GM23338 (cell line): ENCODE data around the gene UTP11. TPM values are rescaled to one million over a fixed set of nuclear protein-coding genes. Genes with fewer than 3 reads are reported as not detected.

Source experiments
- ATAC-seq: fragments of 200-7000 bp; cut with Tn5 transposase; 3 replicates; pipeline ENCODE4 v1.9.1; 2020
- DNase-seq: peaks from one replicate; pipeline ENCODE4 v3.0.0-alpha.2; 2015; ENCODE audit warnings: low spot score
- H2AFZ ChIP-seq: fragments of 200-600 bp; sonication (generic); 2 replicates; pipeline ENCODE4 v1.8.0; 2016; ENCODE audit warnings: antibody characterized with exemption, mild to moderate bottlenecking, moderate library complexity
- H3F3A ChIP-seq: fragments of 200-600 bp; sonication (generic); replicated peaks from 2 replicates; pipeline ENCODE4 v1.8.0; 2017; ENCODE audit warnings: antibody characterized with exemption, mixed run types, low read depth
- H3K27ac ChIP-seq: fragments of 200-600 bp; sonication (generic); 2 replicates; pipeline ENCODE4 v1.6.1; 2016; ENCODE audit warnings: low read depth
- H3K27me3 ChIP-seq: fragments of 200-600 bp; sonication (generic); 2 replicates; pipeline ENCODE4 v1.8.0; 2016; ENCODE audit warnings: mild to moderate bottlenecking, mixed run types, moderate library complexity; ENCODE audit not compliant: insufficient read depth
- H3K36me3 ChIP-seq: fragments of 200-600 bp; sonication (generic); 2 replicates; pipeline ENCODE4 v1.8.0; 2016; ENCODE audit warnings: mild to moderate bottlenecking; ENCODE audit not compliant: insufficient read depth
- H3K4me1 ChIP-seq: fragments of 200-600 bp; sonication (generic); 2 replicates; pipeline ENCODE4 v1.8.0; 2016; ENCODE audit warnings: mild to moderate bottlenecking, moderate library complexity; ENCODE audit not compliant: insufficient read depth
- H3K4me2 ChIP-seq: fragments of 200-600 bp; sonication (generic); 2 replicates; pipeline ENCODE4 v1.7.1; 2017; ENCODE audit warnings: mixed run types
- H3K4me3 ChIP-seq: fragments of 200-600 bp; sonication (generic); 2 replicates; pipeline ENCODE4 v1.6.1; 2016; ENCODE audit warnings: mixed run types
- H3K79me2 ChIP-seq: fragments of 200-600 bp; sonication (generic); replicated peaks from 2 replicates; pipeline ENCODE4 v1.8.0; 2017; ENCODE audit warnings: mild to moderate bottlenecking; ENCODE audit not compliant: insufficient read depth
- H3K9me2 ChIP-seq: fragments of 200-600 bp; sonication (generic); 2 replicates; pipeline ENCODE4 v1.8.0; 2017; ENCODE audit not compliant: insufficient read depth
- H4K20me1 ChIP-seq: fragments of 200-600 bp; sonication (generic); replicated peaks from 2 replicates; pipeline ENCODE4 v1.8.0; 2017; ENCODE audit warnings: mild to moderate bottlenecking; ENCODE audit not compliant: insufficient read depth
- H3K27ac Mint-ChIP-seq: 2 replicates; pipeline ENCODE4 v1.8.0; 2020; ENCODE audit warnings: inconsistent platforms, mild to moderate bottlenecking, moderate library complexity, mixed read lengths
- H3K27me3 Mint-ChIP-seq: 3 replicates; pipeline ENCODE4 v1.8.0; 2022; ENCODE audit warnings: low read depth, mild to moderate bottlenecking, moderate library complexity, mixed read lengths, inconsistent platforms; ENCODE audit not compliant: insufficient read depth, poor library complexity
- H3K36me3 Mint-ChIP-seq: 3 replicates; pipeline ENCODE4 v1.8.0; 2021; ENCODE audit warnings: low read depth, mild to moderate bottlenecking, inconsistent platforms, moderate library complexity, mixed read lengths
- H3K4me1 Mint-ChIP-seq: 3 replicates; pipeline ENCODE4 v1.8.0; 2020; ENCODE audit warnings: mild to moderate bottlenecking, inconsistent platforms, mixed read lengths
- H3K4me3 Mint-ChIP-seq: 3 replicates; pipeline ENCODE4 v1.8.0; 2021; ENCODE audit warnings: moderate library complexity, mild to moderate bottlenecking, inconsistent platforms, mixed read lengths
- H3K9me3 Mint-ChIP-seq: 3 replicates; pipeline ENCODE4 v1.8.0; 2020; ENCODE audit warnings: moderate library complexity, mild to moderate bottlenecking, inconsistent platforms, mixed read lengths
- CREB1 ChIP-seq: fragments of 250-450 bp; sonication (Bioruptor Pico); IDR thresholded peaks from 2 replicates; pipeline ENCODE4 v1.5.0; 2020; ENCODE audit warnings: low read depth, mild to moderate bottlenecking, moderate library complexity
- EZH2 ChIP-seq: fragments of 200-600 bp; sonication (generic); IDR thresholded peaks from one replicate; pipeline ENCODE4 v1.8.0; 2017; ENCODE audit warnings: antibody characterized with exemption, mild to moderate bottlenecking, low read depth; ENCODE audit not compliant: unreplicated experiment
- EZH2phosphoT487 ChIP-seq: fragments of 200-600 bp; sonication (generic); IDR thresholded peaks from one replicate; pipeline ENCODE4 v1.8.1; 2018; ENCODE audit warnings: antibody characterized with exemption; ENCODE audit not compliant: unreplicated experiment
- JUNB ChIP-seq: IDR thresholded peaks from one replicate; pipeline ENCODE4 v1.6.1; 2016; ENCODE audit warnings: antibody characterized with exemption; ENCODE audit not compliant: unreplicated experiment
- NANOG ChIP-seq: IDR thresholded peaks from 2 replicates; pipeline ENCODE4 v1.6.1; 2016; ENCODE audit warnings: antibody characterized with exemption, borderline replicate concordance
- POLR2AphosphoS5 ChIP-seq: IDR thresholded peaks from 2 replicates; pipeline ENCODE4 v1.6.1; 2016; ENCODE audit warnings: antibody characterized with exemption, low read depth
- STAT1 ChIP-seq: IDR thresholded peaks from one replicate; pipeline ENCODE4 v1.6.1; 2016; ENCODE audit warnings: antibody characterized with exemption; ENCODE audit not compliant: unreplicated experiment
- ZNF114 ChIP-seq: fragments of 250-450 bp; sonication (Bioruptor Pico); IDR thresholded peaks from 2 replicates; pipeline ENCODE4 v1.5.0; 2020; ENCODE audit warnings: mild to moderate bottlenecking, moderate library complexity
- ZNF331 ChIP-seq: fragments of 250-450 bp; sonication (Bioruptor Pico); IDR thresholded peaks from 2 replicates; pipeline ENCODE4 v1.5.0; 2020; ENCODE audit warnings: low read depth, mild to moderate bottlenecking, moderate library complexity
- polyA plus RNA-seq: library from polyadenylated mRNA; unstranded; fragments of >200 nt; fragmentation: Nextera tagmentation; extraction: Ambion mirVana; gene quantifications from 2 replicates; pipeline ENCODE4 v1.2.1, GENCODE V29; 2016
- total RNA-seq: library from RNA; depleted of rRNA; stranded (reverse); fragments of >200 nt; shearing (Covaris generic); gene quantifications from 2 replicates; pipeline ENCODE4 v1.2.3, GENCODE V29; 2014
- TF ChIP-seq, protein P1 (sequence below): IDR thresholded peaks from 2 replicates; pipeline ENCODE4 v1.6.1; 2016; ENCODE audit warnings: antibody characterized with exemption
- TF ChIP-seq, protein P2 (sequence below), 2 experiments: fragments of 200-600 bp in 1 of 2; sonication (generic) in 1 of 2; conservative IDR thresholded peaks; 2 replicates each; pipeline versions ENCODE4 v1.5.1 to v1.6.1; 2016 to 2017; ENCODE audit warnings: antibody characterized with exemption in 2 of 2, low read depth in 2 of 2, mild to moderate bottlenecking in 2 of 2, moderate library complexity in 1 of 2
- TF ChIP-seq, protein P3 (sequence below): IDR thresholded peaks from one replicate; pipeline ENCODE4 v1.6.1; 2018; ENCODE audit warnings: antibody characterized with exemption; ENCODE audit not compliant: unreplicated experiment
- TF ChIP-seq, protein P4 (sequence below): fragments of 250-450 bp; sonication (Bioruptor Pico); IDR thresholded peaks from 2 replicates; pipeline ENCODE4 v1.5.0; 2020; ENCODE audit warnings: mild to moderate bottlenecking, moderate library complexity

The UTP11 gene
- total and polyA plus RNA-seq, 2 experiments from 2014 or later = 67.8 to 105 TPM

DNA sequence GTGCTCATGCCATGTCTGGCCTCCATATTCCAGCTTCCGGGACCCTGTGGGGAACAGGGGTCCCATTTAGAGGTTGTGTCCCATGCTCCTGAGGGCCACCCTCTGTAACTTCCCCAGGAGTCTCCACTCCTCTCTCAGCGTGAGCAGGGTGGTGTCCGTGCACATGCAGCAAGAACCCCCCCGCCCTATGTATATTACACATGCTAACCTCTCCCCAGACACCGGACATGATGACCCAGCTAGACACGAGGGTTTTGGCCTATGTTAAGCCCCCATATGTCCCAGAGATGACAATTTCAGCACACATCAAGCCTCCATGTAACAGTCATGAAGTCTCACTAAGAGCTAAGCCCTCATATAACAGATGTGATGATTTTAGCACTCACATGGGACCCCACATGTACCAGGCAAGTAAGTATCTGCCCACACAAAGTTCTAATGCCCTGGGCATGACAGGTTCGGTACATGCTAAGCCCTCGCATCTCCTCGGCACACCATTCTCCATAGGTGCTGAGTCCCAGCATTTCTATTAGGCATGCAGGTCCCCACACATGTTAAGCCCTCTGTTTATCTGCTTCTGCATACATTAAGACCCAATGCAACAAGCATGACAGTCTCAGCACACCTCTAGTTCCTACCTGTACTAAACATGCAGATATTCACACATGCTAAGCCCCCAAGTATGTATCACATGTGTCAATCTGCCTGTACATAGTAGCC is 14.3 kb upstream of the UTP11 start:
- H2AFZ ChIP-seq = no peak overlapping the region
- no peaks in the 10 kb centered on the region for H4K20me1 ChIP-seq
- Mint-ChIP-seq H3K9me3 (no peaks in the 10 kb centered on the region; the same call in 2 of the 3 replicates), H3K4me3 (no peak overlapping the region), H3K4me1 (peaks cover 56% of the 10 kb centered on the region), H3K27me3 (peaks cover 25% of the 10 kb centered on the region), H3K27ac (peak overlapping the region; percentile 44), H3K36me3 (peaks cover 28% of the 10 kb centered on the region)
- peaks cover 19% of the 10 kb centered on the region for H3K79me2 ChIP-seq
- H3K36me3 ChIP-seq = peaks cover 15% of the 10 kb centered on the region; the same call in 1 of the 2 replicates
- no peak for DNase-seq
- H3K4me1 ChIP-seq = peaks cover 52% of the 10 kb centered on the region
- H3K27ac ChIP-seq = peak overlapping the region; percentile 96; the same call in 1 of the 2 replicates
- no peak overlapping the region for H3K4me2 ChIP-seq
- peaks cover 22% of the 10 kb centered on the region for H3F3A ChIP-seq
- no peak overlapping the region for H3K4me3 ChIP-seq
- H3K9me2 ChIP-seq = no peaks in the 10 kb centered on the region
- TF ChIP-seq CREB1 (CRISPR knock-in tag) (no peak), JUNB (no peak), POLR2AphosphoS5 (no peak), EZH2 (no peak), STAT1 (no peak), ZNF114 (CRISPR knock-in tag) (no peak), EZH2phosphoT487 (no peak), ZNF331 (CRISPR knock-in tag) (no peak), NANOG (no peak)
- TF ChIP-seq, protein P1, sequence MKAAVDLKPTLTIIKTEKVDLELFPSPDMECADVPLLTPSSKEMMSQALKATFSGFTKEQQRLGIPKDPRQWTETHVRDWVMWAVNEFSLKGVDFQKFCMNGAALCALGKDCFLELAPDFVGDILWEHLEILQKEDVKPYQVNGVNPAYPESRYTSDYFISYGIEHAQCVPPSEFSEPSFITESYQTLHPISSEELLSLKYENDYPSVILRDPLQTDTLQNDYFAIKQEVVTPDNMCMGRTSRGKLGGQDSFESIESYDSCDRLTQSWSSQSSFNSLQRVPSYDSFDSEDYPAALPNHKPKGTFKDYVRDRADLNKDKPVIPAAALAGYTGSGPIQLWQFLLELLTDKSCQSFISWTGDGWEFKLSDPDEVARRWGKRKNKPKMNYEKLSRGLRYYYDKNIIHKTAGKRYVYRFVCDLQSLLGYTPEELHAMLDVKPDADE = no peak
- TF ChIP-seq, protein P2, sequence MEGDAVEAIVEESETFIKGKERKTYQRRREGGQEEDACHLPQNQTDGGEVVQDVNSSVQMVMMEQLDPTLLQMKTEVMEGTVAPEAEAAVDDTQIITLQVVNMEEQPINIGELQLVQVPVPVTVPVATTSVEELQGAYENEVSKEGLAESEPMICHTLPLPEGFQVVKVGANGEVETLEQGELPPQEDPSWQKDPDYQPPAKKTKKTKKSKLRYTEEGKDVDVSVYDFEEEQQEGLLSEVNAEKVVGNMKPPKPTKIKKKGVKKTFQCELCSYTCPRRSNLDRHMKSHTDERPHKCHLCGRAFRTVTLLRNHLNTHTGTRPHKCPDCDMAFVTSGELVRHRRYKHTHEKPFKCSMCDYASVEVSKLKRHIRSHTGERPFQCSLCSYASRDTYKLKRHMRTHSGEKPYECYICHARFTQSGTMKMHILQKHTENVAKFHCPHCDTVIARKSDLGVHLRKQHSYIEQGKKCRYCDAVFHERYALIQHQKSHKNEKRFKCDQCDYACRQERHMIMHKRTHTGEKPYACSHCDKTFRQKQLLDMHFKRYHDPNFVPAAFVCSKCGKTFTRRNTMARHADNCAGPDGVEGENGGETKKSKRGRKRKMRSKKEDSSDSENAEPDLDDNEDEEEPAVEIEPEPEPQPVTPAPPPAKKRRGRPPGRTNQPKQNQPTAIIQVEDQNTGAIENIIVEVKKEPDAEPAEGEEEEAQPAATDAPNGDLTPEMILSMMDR (conservative IDR thresholded peaks at IDR 0.05; ENCODE audit: low read depth in 2 of 2) = no peak
- TF ChIP-seq, protein P3, sequence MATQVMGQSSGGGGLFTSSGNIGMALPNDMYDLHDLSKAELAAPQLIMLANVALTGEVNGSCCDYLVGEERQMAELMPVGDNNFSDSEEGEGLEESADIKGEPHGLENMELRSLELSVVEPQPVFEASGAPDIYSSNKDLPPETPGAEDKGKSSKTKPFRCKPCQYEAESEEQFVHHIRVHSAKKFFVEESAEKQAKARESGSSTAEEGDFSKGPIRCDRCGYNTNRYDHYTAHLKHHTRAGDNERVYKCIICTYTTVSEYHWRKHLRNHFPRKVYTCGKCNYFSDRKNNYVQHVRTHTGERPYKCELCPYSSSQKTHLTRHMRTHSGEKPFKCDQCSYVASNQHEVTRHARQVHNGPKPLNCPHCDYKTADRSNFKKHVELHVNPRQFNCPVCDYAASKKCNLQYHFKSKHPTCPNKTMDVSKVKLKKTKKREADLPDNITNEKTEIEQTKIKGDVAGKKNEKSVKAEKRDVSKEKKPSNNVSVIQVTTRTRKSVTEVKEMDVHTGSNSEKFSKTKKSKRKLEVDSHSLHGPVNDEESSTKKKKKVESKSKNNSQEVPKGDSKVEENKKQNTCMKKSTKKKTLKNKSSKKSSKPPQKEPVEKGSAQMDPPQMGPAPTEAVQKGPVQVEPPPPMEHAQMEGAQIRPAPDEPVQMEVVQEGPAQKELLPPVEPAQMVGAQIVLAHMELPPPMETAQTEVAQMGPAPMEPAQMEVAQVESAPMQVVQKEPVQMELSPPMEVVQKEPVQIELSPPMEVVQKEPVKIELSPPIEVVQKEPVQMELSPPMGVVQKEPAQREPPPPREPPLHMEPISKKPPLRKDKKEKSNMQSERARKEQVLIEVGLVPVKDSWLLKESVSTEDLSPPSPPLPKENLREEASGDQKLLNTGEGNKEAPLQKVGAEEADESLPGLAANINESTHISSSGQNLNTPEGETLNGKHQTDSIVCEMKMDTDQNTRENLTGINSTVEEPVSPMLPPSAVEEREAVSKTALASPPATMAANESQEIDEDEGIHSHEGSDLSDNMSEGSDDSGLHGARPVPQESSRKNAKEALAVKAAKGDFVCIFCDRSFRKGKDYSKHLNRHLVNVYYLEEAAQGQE = no peak
- TF ChIP-seq, protein P4, sequence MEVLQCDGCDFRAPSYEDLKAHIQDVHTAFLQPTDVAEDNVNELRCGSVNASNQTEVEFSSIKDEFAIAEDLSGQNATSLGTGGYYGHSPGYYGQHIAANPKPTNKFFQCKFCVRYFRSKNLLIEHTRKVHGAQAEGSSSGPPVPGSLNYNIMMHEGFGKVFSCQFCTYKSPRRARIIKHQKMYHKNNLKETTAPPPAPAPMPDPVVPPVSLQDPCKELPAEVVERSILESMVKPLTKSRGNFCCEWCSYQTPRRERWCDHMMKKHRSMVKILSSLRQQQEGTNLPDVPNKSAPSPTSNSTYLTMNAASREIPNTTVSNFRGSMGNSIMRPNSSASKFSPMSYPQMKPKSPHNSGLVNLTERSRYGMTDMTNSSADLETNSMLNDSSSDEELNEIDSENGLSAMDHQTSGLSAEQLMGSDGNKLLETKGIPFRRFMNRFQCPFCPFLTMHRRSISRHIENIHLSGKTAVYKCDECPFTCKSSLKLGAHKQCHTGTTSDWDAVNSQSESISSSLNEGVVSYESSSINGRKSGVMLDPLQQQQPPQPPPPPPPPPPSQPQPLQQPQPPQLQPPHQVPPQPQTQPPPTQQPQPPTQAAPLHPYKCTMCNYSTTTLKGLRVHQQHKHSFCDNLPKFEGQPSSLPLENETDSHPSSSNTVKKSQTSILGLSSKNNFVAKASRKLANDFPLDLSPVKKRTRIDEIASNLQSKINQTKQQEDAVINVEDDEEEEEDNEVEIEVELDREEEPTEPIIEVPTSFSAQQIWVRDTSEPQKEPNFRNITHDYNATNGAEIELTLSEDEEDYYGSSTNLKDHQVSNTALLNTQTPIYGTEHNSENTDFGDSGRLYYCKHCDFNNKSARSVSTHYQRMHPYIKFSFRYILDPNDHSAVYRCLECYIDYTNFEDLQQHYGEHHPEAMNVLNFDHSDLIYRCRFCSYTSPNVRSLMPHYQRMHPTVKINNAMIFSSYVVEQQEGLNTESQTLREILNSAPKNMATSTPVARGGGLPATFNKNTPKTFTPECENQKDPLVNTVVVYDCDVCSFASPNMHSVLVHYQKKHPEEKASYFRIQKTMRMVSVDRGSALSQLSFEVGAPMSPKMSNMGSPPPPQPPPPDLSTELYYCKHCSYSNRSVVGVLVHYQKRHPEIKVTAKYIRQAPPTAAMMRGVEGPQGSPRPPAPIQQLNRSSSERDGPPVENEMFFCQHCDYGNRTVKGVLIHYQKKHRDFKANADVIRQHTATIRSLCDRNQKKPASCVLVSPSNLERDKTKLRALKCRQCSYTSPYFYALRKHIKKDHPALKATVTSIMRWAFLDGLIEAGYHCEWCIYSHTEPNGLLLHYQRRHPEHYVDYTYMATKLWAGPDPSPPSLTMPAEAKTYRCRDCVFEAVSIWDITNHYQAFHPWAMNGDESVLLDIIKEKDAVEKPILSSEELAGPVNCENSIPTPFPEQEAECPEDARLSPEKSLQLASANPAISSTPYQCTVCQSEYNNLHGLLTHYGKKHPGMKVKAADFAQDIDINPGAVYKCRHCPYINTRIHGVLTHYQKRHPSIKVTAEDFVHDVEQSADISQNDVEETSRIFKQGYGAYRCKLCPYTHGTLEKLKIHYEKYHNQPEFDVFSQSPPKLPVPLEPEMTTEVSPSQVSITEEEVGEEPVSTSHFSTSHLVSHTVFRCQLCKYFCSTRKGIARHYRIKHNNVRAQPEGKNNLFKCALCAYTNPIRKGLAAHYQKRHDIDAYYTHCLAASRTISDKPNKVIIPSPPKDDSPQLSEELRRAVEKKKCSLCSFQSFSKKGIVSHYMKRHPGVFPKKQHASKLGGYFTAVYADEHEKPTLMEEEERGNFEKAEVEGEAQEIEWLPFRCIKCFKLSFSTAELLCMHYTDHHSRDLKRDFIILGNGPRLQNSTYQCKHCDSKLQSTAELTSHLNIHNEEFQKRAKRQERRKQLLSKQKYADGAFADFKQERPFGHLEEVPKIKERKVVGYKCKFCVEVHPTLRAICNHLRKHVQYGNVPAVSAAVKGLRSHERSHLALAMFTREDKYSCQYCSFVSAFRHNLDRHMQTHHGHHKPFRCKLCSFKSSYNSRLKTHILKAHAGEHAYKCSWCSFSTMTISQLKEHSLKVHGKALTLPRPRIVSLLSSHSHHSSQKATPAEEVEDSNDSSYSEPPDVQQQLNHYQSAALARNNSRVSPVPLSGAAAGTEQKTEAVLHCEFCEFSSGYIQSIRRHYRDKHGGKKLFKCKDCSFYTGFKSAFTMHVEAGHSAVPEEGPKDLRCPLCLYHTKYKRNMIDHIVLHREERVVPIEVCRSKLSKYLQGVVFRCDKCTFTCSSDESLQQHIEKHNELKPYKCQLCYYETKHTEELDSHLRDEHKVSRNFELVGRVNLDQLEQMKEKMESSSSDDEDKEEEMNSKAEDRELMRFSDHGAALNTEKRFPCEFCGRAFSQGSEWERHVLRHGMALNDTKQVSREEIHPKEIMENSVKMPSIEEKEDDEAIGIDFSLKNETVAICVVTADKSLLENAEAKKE (CRISPR knock-in tag) = no peak
- no peaks in the 10 kb centered on the region for H3K27me3 ChIP-seq
- ATAC-seq = no peak
